ENCODE data around the gene CASD1.

DNA sequence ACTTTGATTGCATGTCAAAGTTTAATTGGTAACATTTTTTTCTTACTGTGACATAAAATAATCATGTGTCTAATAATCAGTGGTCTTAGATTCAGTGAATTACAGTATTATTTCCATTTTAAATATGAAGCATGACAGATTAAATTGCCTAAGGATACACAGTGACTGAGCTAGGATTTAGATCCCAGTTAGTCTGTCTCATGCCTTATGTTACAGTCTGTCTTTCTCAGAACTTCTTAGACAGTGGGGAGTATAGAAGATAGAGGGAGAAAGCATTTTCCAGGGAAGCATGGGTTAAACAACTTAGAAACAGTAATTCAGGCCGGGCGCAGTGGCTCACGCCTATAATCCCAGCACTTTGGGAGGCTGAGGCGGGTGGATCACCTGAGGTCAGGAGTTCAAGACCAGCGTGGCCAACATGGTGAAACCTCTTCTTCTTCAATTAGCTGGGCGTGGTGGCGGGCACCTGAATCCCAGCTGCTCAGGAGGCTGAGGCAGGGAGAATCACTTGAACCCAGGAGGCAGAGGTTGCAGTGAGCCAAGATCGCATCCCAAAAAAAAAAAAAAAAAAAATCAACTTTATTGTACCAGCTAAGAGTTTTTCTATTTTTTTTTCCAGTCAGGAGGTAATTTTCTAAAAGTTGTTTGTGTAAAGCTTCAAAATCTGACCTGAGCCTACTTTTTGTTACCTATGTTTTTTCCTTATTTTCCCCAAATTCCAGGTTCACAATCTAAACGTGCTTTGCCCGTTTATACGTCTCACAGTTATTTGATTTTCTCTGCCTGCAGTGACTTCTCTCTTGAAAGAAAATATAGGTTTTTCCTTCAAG is 3.3 kb downstream of the CASD1 start:
- TF ChIP-seq POU6F1 (CRISPR knock-in tag; IDR thresholded peaks at IDR 0.05; ENCODE audit: borderline replicate concordance, low read depth), result no peak
- no peak for TF ChIP-seq OSR1 (CRISPR knock-in tag; IDR thresholded peaks at IDR 0.05)
- no peak for TF ChIP-seq ZNF8 (CRISPR knock-in tag; IDR thresholded peaks at IDR 0.05)
- TF ChIP-seq GLIS3 (CRISPR knock-in tag; IDR thresholded peaks at IDR 0.05), result no peak
- no peak for TF ChIP-seq CREB5 (CRISPR knock-in tag; IDR thresholded peaks at IDR 0.05; ENCODE audit: low read depth)
- TF ChIP-seq PATZ1 (CRISPR knock-in tag; IDR thresholded peaks at IDR 0.05; ENCODE audit: borderline replicate concordance), result no peak
- no peak for TF ChIP-seq ZFP3 (CRISPR knock-in tag; IDR thresholded peaks at IDR 0.05)
- TF ChIP-seq ZFP30 (CRISPR knock-in tag; IDR thresholded peaks at IDR 0.05), result no peak
- TF ChIP-seq ESRRG (CRISPR knock-in tag; IDR thresholded peaks at IDR 0.05), result no peak
- no peak for TF ChIP-seq CSDC2 (CRISPR knock-in tag; IDR thresholded peaks at IDR 0.05)
